GM19239 (cell line): Measurements from ENCODE around the gene LDLRAD2.

Source experiments
- DNase-seq: peaks from one replicate; pipeline ENCODE4 v3.0.0; 2011; ENCODE audit warnings: low spot score; ENCODE audit not compliant: insufficient read length
- FAIRE-seq: peaks from 2 replicates; lab custom pipeline; 2011; peaks lifted over from hg19 to GRCh38; lab: Jason Lieb, UNC

The LDLRAD2 gene

DNA sequence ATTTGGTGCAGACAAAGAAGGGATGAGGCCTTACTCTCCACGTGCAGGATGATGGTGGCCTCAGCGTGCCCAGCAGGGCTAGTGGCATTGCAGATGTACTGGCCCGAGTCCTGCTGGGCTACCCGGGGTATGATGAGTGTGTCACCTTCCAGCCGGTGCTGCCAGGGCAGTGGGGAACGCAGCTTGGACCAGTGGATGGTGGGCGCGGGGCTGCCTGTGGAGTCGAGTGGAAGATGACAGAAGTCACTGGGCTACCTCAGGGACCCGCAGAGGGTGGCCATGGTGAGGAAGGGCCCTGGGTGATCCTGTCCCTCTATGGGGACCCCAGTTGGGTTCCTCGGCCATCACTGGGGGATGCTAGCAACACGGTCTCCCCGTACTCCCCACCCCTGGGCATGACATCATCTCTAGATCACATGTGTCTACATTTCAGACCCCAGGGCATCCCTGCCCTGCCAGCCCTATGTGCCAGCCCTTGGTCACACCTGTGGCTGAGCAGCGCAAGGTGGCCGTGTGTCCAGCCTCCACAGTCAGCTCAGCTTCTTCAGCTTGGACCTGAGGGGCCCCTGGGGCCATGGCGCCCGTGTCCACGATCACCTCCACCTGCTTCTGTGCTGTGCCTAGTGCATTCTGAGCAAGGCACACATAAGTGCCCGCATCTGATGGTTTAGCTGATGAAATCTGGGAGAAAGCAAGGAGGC is 27.4 kb downstream of the LDLRAD2 start:
- no peak for DNase-seq
- no peak for FAIRE-seq

DNA sequence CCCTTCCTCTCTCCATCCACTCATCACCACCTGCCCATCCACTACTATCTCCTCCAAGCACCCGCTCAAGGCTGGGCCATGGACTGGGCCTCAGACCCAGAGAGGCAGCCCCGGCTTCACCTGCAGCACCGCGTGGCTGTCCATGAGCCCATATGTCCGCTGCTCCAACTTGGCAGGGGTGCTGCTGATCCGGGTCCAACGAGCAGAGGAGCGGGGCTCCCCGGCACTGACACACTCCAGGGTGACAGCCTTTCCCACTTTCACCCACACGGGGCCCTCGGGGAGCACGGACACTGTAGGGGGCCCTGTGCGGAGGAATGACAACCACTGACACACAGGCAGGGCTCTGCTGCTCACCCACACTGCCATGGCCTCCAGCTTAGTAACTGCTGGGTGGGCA is 28.9 kb downstream of the LDLRAD2 start:
- no peak for FAIRE-seq
- no peak for DNase-seq

DNA sequence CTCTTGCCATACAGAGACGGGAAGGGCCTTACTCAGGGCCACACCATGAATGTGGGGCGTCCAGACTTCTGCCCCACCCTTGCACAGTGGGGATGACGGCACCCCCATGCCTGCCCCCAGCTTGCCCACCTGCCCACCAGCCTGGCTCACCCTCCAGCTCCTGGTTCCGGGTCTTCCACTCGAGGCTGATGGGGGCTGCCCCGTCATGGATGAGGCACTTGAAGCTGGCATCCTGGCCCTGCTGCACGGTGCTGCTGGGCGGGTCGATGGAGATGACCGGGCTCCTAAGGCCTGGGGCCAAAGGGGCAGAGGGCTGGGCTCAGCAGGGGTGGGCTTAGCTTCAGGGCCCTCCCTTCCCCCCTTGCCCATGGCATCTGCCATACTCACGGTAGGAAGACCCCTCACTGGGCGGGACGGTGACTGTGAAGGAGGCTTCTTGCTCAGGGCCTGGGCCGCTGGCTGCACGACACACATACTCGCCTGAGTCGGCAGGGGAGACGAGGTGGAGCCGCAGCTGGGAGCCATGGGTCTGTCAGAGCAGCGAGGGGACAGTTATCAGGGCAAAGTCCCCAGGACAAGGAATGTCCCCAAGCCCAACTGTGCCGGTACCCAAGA is 29.9 kb downstream of the LDLRAD2 start:
- no peak for FAIRE-seq
- no peak for DNase-seq

DNA sequence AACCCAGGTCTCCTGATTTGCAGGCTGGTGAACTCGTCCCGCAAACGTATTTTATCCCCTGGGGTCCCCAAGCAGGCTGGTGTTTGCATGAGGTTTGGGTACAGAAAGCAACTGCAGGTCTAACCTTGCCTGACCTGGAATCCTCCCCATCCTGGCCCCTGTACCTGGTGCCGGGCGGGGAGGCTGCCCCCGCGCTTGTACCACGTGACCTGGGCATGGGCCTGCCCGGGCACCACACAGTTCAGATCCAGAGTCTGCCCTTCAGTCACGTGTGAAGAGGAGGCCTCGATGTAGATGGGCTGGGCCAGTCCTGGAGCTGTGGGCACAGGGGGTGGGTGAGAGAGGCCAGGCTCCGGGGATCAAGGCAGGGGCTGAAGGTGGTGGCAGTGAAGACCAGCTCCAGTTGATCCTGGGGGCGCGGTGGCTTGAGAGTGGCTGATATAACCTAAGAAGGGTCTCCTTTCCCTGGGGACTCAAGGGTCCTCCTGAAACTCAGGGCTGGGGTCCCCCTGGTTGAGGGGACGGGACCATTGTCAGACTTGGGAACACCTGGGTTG is 30.6 kb downstream of the LDLRAD2 start:
- FAIRE-seq (no peak), DNase-seq (no peak)

GRCh38 chr1:21843208-21843607 is 31.1 kb downstream of the LDLRAD2 start:
- FAIRE-seq: no peak

GRCh38 chr1:21843996-21844395 is 31.9 kb downstream of the LDLRAD2 start:
- no peak for FAIRE-seq
- DNase-seq: no peak

More at GRCh38 chr1:21843208-21843607, 31.1 kb downstream of the LDLRAD2 start:
- DNase-seq: no peak

DNA sequence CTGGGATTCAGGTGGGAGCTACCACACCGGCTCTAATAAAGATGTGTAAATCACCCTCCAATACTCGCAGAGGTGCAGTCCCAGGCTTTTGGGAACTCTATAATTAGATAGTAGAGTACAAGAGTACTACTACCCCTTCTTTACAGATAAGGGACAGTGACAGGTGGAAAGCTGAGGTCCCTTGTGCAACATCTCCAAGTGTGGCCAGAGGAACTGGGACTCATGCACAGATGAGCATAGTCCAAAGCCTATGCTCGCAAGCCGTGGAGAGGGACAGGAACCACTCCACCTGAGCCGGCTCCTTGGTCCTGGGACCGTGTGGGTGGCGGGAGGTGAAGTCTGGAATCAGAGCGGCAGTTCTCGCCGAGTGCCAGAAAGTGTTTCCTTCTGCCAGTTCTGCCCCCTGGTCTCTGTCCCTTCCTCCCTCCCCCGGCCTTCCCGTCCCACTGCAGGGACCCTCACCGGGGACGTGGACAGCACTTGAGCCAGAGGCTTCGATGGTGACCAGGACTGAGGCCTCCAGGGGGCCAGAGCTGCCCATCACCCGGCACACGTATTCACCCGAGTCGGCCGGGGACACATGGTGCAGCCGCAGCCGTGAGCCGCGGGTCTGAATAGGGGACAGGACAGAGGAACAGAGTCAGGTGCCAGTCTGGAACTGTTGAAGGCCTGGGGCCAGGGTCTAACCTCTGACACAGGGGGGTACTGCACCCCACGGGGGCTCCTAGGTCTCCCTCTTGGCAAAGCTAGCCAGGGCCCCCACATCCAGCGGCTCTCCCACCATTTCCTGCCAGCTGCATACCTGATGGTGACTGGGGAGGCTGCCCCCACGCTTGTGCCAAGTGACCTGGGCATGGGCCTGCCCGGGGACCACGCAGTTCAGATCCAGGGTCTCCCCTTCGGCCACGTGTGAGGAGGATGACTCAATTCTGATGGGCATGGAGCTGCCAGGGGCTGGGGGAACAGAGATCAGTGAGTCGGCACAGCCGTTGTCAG is 33.9 kb downstream of the LDLRAD2 start:
- no peak for DNase-seq
- no peak for FAIRE-seq

DNA sequence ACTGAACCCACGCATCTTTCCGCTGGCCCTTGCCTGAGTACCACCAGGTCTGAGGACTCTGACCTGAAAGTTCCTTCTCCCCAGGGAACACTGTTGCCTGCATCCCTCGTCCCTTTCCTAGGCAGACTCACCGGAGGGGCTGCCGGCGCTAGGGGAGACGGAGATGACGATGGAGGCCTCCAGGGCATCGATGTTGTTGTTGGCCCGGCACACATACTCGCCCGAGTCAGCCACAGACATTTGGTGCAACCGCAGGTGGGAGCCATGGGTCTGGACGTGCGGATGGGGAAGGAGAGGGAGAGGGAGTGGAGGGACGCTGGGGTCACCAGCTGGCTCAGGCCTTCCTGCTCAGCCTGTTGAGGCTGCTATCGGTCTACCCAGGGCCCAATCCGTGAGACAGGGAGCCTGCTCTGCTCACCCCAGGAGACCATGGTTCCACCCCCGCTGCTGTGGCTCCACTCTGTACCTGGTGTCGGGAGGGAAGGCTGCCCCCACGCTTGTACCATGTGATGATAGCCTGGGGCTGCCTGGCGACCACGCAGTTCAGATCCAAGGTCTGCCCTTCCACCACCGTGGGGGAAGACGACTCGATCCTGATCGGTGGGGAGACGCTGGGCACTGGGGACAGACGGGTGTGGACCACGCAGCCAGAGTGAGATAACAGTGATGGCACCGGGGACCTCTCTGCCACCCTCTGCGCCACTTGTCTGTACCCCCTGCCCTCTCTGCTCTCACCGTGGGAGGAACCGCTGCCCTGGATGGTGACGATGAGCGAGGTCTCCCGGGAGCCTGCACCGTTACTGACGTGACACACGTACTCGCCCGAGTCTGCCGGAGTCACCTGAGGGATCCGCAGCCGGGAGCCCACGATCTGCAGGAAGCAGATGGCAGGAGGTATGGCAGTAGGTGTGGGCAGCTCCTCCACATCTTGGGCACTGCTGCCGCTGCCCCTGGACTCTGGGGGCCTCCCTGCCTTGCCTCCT is 35.4 kb downstream of the LDLRAD2 start:
- DNase-seq: no peak
- FAIRE-seq: no peak

DNA sequence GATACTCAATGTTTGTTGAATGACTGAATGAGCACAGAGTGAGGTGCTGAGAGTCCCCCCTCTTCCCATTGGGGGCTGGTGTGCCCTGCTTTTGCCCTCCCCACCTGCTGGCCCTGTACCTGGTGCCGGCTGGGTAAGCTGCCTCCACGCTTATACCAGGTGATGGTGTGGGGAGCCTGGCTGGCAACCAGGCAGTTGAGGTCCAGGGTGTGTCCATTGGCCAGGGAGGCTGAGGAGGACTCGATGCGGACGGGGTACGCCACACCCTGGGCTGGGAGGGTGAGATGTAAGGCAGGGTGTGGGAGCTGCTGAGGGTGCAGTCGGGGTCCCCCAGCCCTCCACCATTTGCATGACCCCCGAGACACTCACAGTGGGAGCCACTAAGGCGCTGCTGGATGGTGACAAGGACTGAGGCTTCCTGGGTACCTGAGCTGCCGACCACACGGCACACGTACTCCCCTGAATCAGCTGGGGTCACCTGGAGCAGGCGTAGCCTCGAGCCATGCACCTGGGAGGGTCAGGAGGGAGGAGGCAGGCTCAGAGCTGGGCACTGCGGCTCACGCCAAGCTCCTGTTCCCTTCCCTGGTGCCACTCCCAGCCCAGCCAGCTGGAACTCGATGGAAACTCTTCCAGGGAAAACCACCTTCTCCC is 36.6 kb downstream of the LDLRAD2 start:
- DNase-seq: no peak

DNA sequence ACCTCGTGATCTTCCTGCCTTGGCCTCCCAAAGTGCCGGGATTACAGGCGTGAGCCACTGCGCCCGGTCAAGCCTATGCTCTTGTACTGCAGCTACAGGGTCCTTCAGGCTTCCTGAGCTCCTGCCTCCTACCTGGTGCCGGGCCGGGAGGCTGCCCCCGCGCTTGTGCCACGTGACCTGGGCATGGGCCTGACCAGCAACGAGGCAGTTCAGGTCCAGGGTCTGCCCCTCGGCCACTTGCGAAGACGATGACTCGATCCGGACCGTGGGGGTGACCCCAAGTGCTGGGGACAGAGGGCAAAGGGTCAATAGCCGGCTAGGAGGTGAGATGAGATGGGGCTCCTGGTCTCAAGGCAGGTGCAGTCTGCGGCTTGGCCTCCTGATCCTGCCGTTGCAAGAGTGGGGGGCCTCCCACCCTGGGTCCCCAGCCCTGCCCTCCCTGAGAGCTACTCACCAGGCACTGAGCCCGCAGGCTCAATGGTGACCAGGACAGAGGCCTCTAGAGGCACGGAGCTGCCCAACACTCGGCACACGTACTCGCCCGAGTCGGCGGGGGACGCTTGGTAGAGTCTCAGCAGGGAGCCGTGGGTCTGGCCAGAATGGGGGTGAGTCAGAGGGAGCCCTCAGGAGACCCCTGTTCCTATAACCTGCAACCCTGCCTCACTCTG is 38.0 kb downstream of the LDLRAD2 start:
- FAIRE-seq: no peak
- no peak for DNase-seq

More for the DNA sequence above, 36.6 kb downstream of the LDLRAD2 start:
- FAIRE-seq: no peak

GRCh38 chr1:21851430-21852250 is 39.6 kb downstream of the LDLRAD2 start:
- DNase-seq: no peak
- FAIRE-seq: no peak

DNA sequence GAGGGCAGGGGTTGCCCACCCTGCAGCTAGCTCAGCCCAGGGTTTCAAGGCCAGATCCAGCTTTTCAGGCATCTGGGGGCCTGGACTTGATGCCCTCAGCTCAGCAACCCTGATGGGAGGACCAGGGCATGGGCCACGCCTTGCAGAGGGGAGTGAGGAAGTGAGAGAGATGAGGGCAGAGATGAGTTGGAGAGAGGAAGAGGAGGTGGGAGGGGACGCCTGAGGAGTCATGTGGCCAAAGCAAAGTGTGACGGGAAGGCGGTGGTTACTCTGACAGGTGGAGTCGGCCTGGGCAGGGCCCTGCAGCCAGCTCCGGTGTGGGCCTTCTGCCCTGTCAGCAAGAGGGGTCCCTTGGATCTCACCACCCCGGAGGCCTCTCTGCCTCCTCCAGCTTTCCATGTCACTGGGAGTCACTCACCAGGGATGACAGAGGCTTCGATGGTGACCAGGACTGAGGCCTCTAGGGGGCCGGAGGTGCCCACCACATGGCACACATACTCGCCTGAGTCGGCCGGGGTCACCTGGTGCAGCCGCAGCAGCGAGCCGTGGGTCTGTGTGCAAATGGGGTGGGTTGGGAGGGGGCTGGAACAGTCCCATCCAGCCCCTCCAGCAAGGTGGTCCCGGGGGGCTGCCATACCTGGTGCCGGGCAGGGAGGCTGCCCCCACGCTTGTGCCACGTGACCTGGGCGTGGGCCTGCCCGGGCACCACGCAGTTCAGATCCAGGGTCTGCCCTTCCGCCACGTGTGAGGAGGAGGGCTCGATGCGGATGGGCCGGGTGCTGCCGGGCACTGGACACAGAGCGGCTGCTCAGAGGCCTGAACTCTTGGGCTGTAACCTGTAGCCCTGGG is 40.4 kb downstream of the LDLRAD2 start:
- peak; percentile 61 for DNase-seq
- FAIRE-seq: peak; percentile 45

- no peak for FAIRE-seq
- DNase-seq: no peak
These were observed 41.0 kb downstream of the LDLRAD2 start for GRCh38 chr1:21853131-21853427.

DNA sequence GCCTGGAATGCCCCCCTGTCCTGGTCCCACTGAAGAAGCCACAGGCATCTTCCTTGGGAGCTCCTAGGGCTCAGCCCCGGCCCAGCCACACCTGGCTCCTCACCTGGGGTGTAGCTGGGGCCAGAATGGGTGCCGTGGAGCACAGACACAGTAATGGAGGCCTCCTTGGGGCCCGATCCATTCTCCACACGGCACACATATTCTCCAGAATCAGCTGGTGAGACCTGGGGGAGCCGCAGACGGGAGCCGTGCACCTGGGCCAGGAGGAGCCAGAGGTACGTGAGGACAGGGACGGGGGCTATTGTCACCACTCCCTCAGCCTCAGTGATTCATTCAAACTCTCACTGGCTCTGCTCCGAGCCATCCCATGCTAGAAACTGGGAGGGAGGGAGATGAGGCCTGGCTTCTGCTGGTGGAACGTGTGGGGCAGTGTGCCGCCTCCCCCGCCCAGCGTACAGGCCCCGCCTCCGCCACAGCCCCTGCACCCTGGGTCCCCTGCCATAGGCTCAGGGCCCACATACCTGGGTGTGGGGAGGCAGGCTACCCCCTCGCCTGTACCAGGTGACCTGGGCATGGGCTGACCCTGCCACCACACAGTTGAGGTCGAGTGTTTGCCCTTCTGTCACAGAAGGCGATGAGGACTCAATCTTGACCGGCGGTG is 42.2 kb downstream of the LDLRAD2 start:
- DNase-seq (no peak), FAIRE-seq (no peak)

GRCh38 chr1:21854751-21855131 is 42.7 kb downstream of the LDLRAD2 start:
- no peak for FAIRE-seq
- no peak for DNase-seq
